ENCODE data around the gene LRRC56.

The LRRC56 gene

GRCh38 chr11:490186-490929, 47.0 kb upstream of the LRRC56 start:
- WGBS (ENCODE audit: insufficient coverage): 98% methylated on average over 32 of the region's 38 CpGs
- ChIA-PET CTCF (no interaction called here), POLR2A (interaction anchor here (1.1 kb wide), 1 partner anchor 15 kb away, joined by 3 read pairs; no protein-coding TSS in a partner anchor)

GRCh38 chr11:490930-491260, 46.4 kb upstream of the LRRC56 start:
- CTCF ChIA-PET: no interaction called here

More at GRCh38 chr11:490186-490929, 47.0 kb upstream of the LRRC56 start:
- H3K27ac ChIP-seq (ENCODE audit: insufficient read depth in 1 of 2, low read depth in 1 of 2, low read length in 2 of 2, poor library complexity in 1 of 2, severe bottlenecking in 2 of 2): no peak overlapping the region
- no peak overlapping the region for H3K4me3 ChIP-seq (ENCODE audit: control insufficient read depth in 1 of 7, extremely low read depth in 1 of 7, insufficient read depth in 4 of 7, low read depth in 2 of 7, low read length in 6 of 7)
- H3K9me3 ChIP-seq (ENCODE audit: control extremely low read depth in 1 of 5, control insufficient read depth in 4 of 5, insufficient read depth in 2 of 5, low read depth in 1 of 5, low read length in 4 of 5): no peaks in the 10 kb centered on the region
- H3K4me1 ChIP-seq (ENCODE audit: control extremely low read depth in 1 of 4, control insufficient read depth in 4 of 4, insufficient read depth in 4 of 4, low read length in 3 of 4): no peaks in the 10 kb centered on the region
- no peak for DNase-seq
- peaks cover 2 to 53% (median 36%) of the 10 kb centered on the region in 4 experiments for H3K36me3 ChIP-seq (ENCODE audit: control insufficient read depth in 4 of 4, insufficient read depth in 4 of 4, low read length in 3 of 4)
- no peaks in the 10 kb centered on the region for H3K27me3 ChIP-seq (replicated peaks in 2 of 5; ENCODE audit: control insufficient read depth in 4 of 5, insufficient read depth in 5 of 5, low read length in 4 of 5)

GRCh38 chr11:491358-491757, 46.0 kb upstream of the LRRC56 start:
- DNase-seq: no peak
- WGBS (ENCODE audit: insufficient coverage): 97% methylated on average over 6 of the region's 7 CpGs
- H3K9me3 ChIP-seq (ENCODE audit: control extremely low read depth in 1 of 5, control insufficient read depth in 4 of 5, insufficient read depth in 2 of 5, low read depth in 1 of 5, low read length in 4 of 5): no peaks in the 10 kb centered on the region
- no peaks in the 10 kb centered on the region for H3K4me1 ChIP-seq (ENCODE audit: control extremely low read depth in 1 of 4, control insufficient read depth in 4 of 4, insufficient read depth in 4 of 4, low read length in 3 of 4)
- H3K36me3 ChIP-seq (ENCODE audit: control insufficient read depth in 4 of 4, insufficient read depth in 4 of 4, low read length in 3 of 4): peaks cover 2 to 61% (median 41%) of the 10 kb centered on the region in 4 experiments
- no peak overlapping the region for H3K27ac ChIP-seq (ENCODE audit: insufficient read depth in 1 of 2, low read depth in 1 of 2, low read length in 2 of 2, poor library complexity in 1 of 2, severe bottlenecking in 2 of 2)
- CTCF ChIA-PET: interaction anchor here (0.9 kb wide), 1 partner anchor 12 kb away, joined by 3 read pairs; no protein-coding TSS in a partner anchor
- H3K4me3 ChIP-seq (ENCODE audit: control insufficient read depth in 1 of 7, extremely low read depth in 1 of 7, insufficient read depth in 4 of 7, low read depth in 2 of 7, low read length in 6 of 7): no peak overlapping the region
- POLR2A ChIA-PET: interaction anchor here (1.1 kb wide), 1 partner anchor 14 kb away, joined by 3 read pairs; no protein-coding TSS in a partner anchor
- H3K27me3 ChIP-seq (replicated peaks in 2 of 5; ENCODE audit: control insufficient read depth in 4 of 5, insufficient read depth in 5 of 5, low read length in 4 of 5): no peaks in the 10 kb centered on the region

More at GRCh38 chr11:490930-491260, 46.4 kb upstream of the LRRC56 start:
- Histone ChIP-seq H3K36me3 (ENCODE audit: control insufficient read depth in 4 of 4, insufficient read depth in 4 of 4, low read length in 3 of 4) (peaks cover 2 to 58% (median 40%) of the 10 kb centered on the region in 4 experiments), H3K4me1 (ENCODE audit: control extremely low read depth in 1 of 4, control insufficient read depth in 4 of 4, insufficient read depth in 4 of 4, low read length in 3 of 4) (no peaks in the 10 kb centered on the region), H3K9me3 (ENCODE audit: control extremely low read depth in 1 of 5, control insufficient read depth in 4 of 5, insufficient read depth in 2 of 5, low read depth in 1 of 5, low read length in 4 of 5) (no peaks in the 10 kb centered on the region), H3K27ac (ENCODE audit: insufficient read depth in 1 of 2, low read depth in 1 of 2, low read length in 2 of 2, poor library complexity in 1 of 2, severe bottlenecking in 2 of 2) (no peak overlapping the region), H3K27me3 (replicated peaks in 2 of 5; ENCODE audit: control insufficient read depth in 4 of 5, insufficient read depth in 5 of 5, low read length in 4 of 5) (no peaks in the 10 kb centered on the region), H3K4me3 (ENCODE audit: control insufficient read depth in 1 of 7, extremely low read depth in 1 of 7, insufficient read depth in 4 of 7, low read depth in 2 of 7, low read length in 6 of 7) (no peak overlapping the region)
- DNase-seq: no peak
- POLR2A ChIA-PET: interaction anchor here (1.1 kb wide), 1 partner anchor 15 kb away, joined by 3 read pairs; no protein-coding TSS in a partner anchor
- WGBS (ENCODE audit: insufficient coverage): 97% methylated on average over 15 of the region's 15 CpGs

GRCh38 chr11:492427-493226, 44.7 kb upstream of the LRRC56 start:
- H3K4me3 ChIP-seq (ENCODE audit: control insufficient read depth in 1 of 7, extremely low read depth in 1 of 7, insufficient read depth in 4 of 7, low read depth in 2 of 7, low read length in 6 of 7): no peak overlapping the region
- 96% methylated on average over 29 of the region's 32 CpGs for WGBS (ENCODE audit: insufficient coverage)
- H3K36me3 ChIP-seq (ENCODE audit: control insufficient read depth in 4 of 4, insufficient read depth in 4 of 4, low read length in 3 of 4): peaks cover 2 to 71% (median 46%) of the 10 kb centered on the region in 4 experiments
- no peak overlapping the region for H3K27ac ChIP-seq (ENCODE audit: insufficient read depth in 1 of 2, low read depth in 1 of 2, low read length in 2 of 2, poor library complexity in 1 of 2, severe bottlenecking in 2 of 2)
- ChIA-PET POLR2A (no interaction called here), CTCF (no interaction called here)
- H3K27me3 ChIP-seq (replicated peaks in 2 of 5; ENCODE audit: control insufficient read depth in 4 of 5, insufficient read depth in 5 of 5, low read length in 4 of 5): no peaks in the 10 kb centered on the region
- H3K4me1 ChIP-seq (ENCODE audit: control extremely low read depth in 1 of 4, control insufficient read depth in 4 of 4, insufficient read depth in 4 of 4, low read length in 3 of 4): no peaks in the 10 kb centered on the region
- DNase-seq: no peak
- no peaks in the 10 kb centered on the region for H3K9me3 ChIP-seq (ENCODE audit: control extremely low read depth in 1 of 5, control insufficient read depth in 4 of 5, insufficient read depth in 2 of 5, low read depth in 1 of 5, low read length in 4 of 5)

GRCh38 chr11:494761-495536, 42.4 kb upstream of the LRRC56 start:
- H3K27me3 ChIP-seq (replicated peaks in 2 of 5; ENCODE audit: control insufficient read depth in 4 of 5, insufficient read depth in 5 of 5, low read length in 4 of 5): no peaks in the 10 kb centered on the region
- H3K9me3 ChIP-seq (ENCODE audit: control extremely low read depth in 1 of 5, control insufficient read depth in 4 of 5, insufficient read depth in 2 of 5, low read depth in 1 of 5, low read length in 4 of 5): no peaks in the 10 kb centered on the region
- POLR2A ChIA-PET: no interaction called here
- CTCF ChIA-PET: interaction anchor here (1.4 kb wide), 2 partner anchors 8 to 12 kb away, joined by 4 to 6 read pairs; partner anchors contain the start of gene RNH1
- DNase-seq: no peak
- H3K27ac ChIP-seq (ENCODE audit: insufficient read depth in 1 of 2, low read depth in 1 of 2, low read length in 2 of 2, poor library complexity in 1 of 2, severe bottlenecking in 2 of 2): no peak overlapping the region
- 93% methylated on average over 34 of the region's 37 CpGs for WGBS (ENCODE audit: insufficient coverage)
- no peak overlapping the region for H3K4me3 ChIP-seq (ENCODE audit: control insufficient read depth in 1 of 7, extremely low read depth in 1 of 7, insufficient read depth in 4 of 7, low read depth in 2 of 7, low read length in 6 of 7)
- peaks cover 2 to 85% (median 59%) of the 10 kb centered on the region in 4 experiments for H3K36me3 ChIP-seq (ENCODE audit: control insufficient read depth in 4 of 4, insufficient read depth in 4 of 4, low read length in 3 of 4)
- no peaks in the 10 kb centered on the region for H3K4me1 ChIP-seq (ENCODE audit: control extremely low read depth in 1 of 4, control insufficient read depth in 4 of 4, insufficient read depth in 4 of 4, low read length in 3 of 4)

- Histone ChIP-seq H3K27ac (ENCODE audit: insufficient read depth in 1 of 2, low read depth in 1 of 2, low read length in 2 of 2, poor library complexity in 1 of 2, severe bottlenecking in 2 of 2) (no peak overlapping the region), H3K36me3 (ENCODE audit: control insufficient read depth in 4 of 4, insufficient read depth in 4 of 4, low read length in 3 of 4) (peaks cover 4 to 85% (median 59%) of the 10 kb centered on the region in 4 experiments), H3K9me3 (ENCODE audit: control extremely low read depth in 1 of 5, control insufficient read depth in 4 of 5, insufficient read depth in 2 of 5, low read depth in 1 of 5, low read length in 4 of 5) (no peaks in the 10 kb centered on the region), H3K27me3 (replicated peaks in 2 of 5; ENCODE audit: control insufficient read depth in 4 of 5, insufficient read depth in 5 of 5, low read length in 4 of 5) (no peaks in the 10 kb centered on the region), H3K4me1 (ENCODE audit: control extremely low read depth in 1 of 4, control insufficient read depth in 4 of 4, insufficient read depth in 4 of 4, low read length in 3 of 4) (no peaks in the 10 kb centered on the region), H3K4me3 (ENCODE audit: control insufficient read depth in 1 of 7, extremely low read depth in 1 of 7, insufficient read depth in 4 of 7, low read depth in 2 of 7, low read length in 6 of 7) (no peak overlapping the region)
- DNase-seq: no peak
- 89% methylated on average over 7 of the region's 10 CpGs for WGBS (ENCODE audit: insufficient coverage)
- ChIA-PET POLR2A (no interaction called here), CTCF (interaction anchor here (1.4 kb wide), 1 partner anchor 8 kb away, joined by 6 read pairs; no protein-coding TSS in a partner anchor)
Observed at GRCh38 chr11:495537-495931, 41.8 kb upstream of the LRRC56 start.
